NCI-H526 (cell line): ENCODE measurements around the gene WDR5.
A peak's percentile ranks its signal among the peaks of the same experiment; 100 is the strongest.

Experiments
- DNase-seq, 2 experiments: peaks; one replicate each; lab custom pipeline; 2025; lab: John Stamatoyannopoulos, UW

The WDR5 gene

GRCh38 chr9:134159566-134160245 lies 23.8 kb downstream of the WDR5 start:
- DNase-seq: no peak

- DNase-seq: no peak
Observed at GRCh38 chr9:134161647-134162046, 25.8 kb downstream of the WDR5 start.

- DNase-seq: no peak
Observed at GRCh38 chr9:134162212-134162775, 26.4 kb downstream of the WDR5 start.

GRCh38 chr9:134162926-134163370 lies 27.1 kb downstream of the WDR5 start:
- DNase-seq: peak in 1 of 2 experiments; percentile 58

GRCh38 chr9:134163371-134164196 lies 27.7 kb downstream of the WDR5 start:
- DNase-seq: peak in 1 of 2 experiments; percentile 58

- no peak for DNase-seq
Observed at GRCh38 chr9:134164879-134165278, 29.0 kb downstream of the WDR5 start.

- no peak for DNase-seq
Observed at GRCh38 chr9:134165357-134166315, 29.8 kb downstream of the WDR5 start.

- DNase-seq: no peak
Observed at GRCh38 chr9:134166374-134166773, 30.5 kb downstream of the WDR5 start.

GRCh38 chr9:134167530-134167931 lies 31.6 kb downstream of the WDR5 start:
- no peak for DNase-seq

- DNase-seq: no peak
Observed at GRCh38 chr9:134168757-134169550, 33.1 kb downstream of the WDR5 start.

- DNase-seq: no peak
Observed at GRCh38 chr9:134169724-134170401, 34.0 kb downstream of the WDR5 start.

GRCh38 chr9:134170532-134171315 lies 34.8 kb downstream of the WDR5 start:
- DNase-seq: no peak

GRCh38 chr9:134171316-134172197 lies 35.7 kb downstream of the WDR5 start:
- no peak for DNase-seq

GRCh38 chr9:134172198-134173126 lies 36.6 kb downstream of the WDR5 start:
- DNase-seq: no peak

- no peak for DNase-seq
Observed at GRCh38 chr9:134173127-134174072, 37.5 kb downstream of the WDR5 start.

- DNase-seq: no peak
Observed at GRCh38 chr9:134174073-134174449, 38.2 kb downstream of the WDR5 start.
